Right kidney (tissue), 1 donor: ENCODE measurements around the gene LDLR.
"Not testable (repeated sequence)": the region's sequence is repeated elsewhere in the genome, so short reads cannot be mapped to it uniquely, and the experiment has no call there.

Source experiments
- DNase-seq: peaks from one replicate; pipeline ENCODE4 v3.0.0-alpha.2; 2016

Gene LDLR

DNA sequence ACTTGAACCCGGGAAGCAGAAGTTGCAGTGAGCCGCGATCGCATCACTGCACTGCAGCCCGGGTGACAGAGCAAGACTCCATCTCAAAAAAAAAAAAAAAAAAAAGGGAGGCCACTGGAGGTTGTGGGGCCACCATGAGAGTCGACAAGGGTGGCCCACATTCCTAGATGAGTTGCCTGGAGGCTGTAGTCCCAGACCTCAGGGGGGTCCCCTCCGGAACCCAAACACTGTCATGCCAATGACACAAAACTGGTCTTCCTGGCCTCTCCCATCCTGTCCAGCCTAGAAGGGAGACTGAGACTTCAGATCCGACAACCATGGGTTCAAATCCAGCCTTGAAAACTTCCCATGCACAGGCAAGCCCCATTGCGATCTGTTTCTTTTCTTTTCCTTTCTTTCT, 51.6 kb downstream of the LDLR start:
- DNase-seq = no peak

DNA sequence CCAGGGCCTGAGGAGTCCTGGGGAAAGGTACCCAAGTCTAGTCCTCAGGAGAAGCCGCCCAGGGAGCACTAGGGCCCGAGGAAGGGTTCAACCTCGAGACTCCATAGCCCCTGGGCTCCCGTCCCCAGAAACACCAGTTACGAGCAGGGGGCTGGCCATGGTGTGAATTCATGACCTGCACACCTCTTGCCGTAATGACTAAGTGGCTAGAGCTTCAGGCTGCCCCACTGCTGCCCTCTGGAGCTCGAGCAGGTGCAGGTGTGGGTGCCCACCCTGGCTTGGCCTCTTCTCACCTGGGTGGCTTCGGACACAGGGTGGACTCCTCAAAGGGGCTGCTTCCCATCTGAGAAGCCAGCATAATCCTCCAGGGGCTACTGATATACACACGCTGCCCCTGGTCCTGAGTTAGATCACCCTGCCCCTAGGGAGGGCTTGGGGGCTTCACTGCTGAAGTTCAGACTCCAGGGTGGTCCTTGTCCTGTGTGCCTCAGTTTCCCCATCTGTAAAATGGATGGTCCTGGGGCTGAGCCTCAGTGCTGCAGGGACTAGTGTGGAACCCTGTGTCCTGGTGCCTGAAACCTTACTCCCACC, 52.8 kb downstream of the LDLR start:
- DNase-seq = peak; percentile 53

DNA sequence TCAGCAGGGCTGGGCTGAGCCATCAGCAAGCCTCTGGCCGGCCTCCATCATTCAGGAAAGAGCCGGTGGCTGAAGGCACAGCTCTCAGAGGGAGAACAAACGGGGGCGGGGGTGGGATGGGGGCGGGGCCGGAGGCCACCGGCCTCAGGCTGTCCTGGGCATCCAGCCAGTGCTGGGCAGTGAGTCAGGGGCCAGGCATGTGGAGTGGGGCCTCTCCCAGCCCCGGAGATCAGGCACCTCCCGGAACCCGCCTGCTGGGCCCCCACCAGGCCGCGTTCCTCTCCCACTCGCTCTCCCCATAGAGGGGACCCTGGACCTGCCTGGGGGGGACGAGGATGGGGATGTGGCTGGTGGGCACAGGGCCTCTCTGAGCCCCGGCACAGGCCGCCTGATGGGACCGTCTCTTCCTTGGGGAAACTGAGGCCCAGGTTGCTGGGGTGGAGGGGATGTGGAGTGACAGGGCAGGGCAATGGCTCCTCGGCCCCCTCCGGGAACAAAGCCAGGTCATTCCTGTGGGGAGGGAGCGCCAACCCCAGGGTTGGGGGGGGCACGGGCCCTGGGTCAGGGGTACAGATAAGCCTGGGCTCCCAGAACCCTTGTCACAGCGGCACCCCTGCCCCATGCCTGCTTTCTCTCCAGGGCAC, 53.4 kb downstream of the LDLR start:
- DNase-seq = peak; percentile 71

DNA sequence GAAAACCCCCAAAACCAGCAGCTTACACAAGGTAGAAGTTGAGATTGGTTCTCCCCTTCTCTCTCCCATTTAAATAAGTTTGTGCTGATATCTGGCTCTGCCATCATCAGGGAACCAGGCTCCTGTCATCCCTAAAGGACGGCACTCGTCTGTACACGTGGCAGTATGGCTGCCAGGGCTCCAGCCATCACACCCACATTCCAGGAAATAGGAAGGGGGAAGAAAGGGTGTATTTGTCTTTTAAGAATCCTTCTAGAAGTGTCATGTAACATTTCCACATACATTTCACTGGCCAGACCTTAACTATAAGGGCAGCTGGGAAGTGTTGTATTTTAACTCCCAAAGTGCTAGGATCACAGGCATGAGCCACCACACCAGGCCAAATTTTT, 56.3 kb downstream of the LDLR start:
- no peak for DNase-seq

DNA sequence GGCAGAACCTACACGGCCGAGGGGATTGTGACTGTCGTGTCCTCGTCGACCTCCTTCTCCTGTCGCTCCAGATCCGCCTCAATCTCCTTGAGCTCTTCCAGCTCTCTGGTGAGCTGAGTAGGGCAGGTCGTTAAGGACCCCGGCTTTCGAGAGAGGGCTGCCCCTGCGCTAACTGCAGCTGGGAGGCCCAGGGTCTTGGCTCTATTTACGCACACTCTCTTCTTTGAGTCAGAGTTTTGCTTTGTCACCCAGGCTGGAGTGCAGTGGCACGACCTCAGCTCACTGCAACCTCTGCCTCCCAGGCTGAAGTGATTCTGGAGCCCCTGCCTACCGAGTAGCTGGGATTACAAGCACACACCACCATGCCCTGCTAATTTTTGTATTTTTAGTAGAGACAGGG, 58.7 kb downstream of the LDLR start:
- no peak for DNase-seq

DNA sequence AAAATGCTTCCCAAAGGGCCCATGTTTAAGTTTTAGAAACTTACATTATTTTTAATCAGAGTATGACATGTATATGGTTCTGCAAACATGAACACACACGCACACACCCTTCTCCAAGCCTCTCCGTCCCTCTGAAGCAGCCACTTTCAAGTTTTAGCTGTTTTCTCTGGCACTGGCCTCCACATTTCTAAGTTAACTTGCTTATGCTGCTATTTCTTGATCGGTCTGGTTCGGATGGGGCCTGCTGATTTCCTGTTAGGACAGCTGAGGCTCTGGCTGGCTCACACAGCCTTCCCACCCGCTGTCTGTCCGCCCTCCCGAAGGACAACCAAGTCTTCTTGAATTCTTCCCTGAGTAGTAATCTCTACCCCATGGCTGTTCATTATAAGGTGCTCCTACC, 61.9 kb downstream of the LDLR start:
- no peak for DNase-seq

DNA sequence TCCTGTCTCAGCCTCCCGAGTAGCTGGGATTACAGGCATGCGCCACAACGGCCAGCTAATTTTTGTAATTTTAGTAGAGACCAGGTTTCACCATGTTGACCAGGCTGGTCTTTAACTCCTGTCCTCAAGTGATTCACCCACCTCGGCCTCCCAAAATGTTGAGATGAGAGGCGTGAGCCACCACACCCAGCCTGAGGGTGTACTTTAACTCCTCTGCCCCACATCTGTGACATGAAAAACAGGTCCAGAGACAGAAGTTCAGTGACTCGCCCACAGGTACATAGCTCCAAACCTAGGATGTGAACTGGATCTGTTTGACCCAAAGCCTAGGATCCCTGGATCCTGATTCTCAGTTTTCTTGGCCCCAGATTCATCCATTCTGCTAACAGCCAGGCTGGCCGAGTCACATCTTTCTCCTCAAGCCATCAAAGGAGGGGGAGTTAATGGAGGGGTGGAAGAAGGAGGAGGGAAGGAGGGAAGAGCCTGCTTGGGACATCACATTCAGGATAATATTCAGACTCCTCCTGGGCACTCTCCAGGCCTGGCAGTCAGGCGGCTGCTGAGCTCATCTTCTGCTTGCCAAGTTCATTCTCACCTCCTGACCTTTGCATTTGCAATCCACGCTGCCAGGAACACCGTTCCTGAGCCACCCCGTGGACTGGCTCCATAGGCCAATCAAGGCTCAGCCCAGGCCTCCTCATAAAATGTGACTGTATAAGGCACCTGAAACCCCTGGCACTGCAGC, 63.2 kb downstream of the LDLR start:
- DNase-seq = no peak

DNA sequence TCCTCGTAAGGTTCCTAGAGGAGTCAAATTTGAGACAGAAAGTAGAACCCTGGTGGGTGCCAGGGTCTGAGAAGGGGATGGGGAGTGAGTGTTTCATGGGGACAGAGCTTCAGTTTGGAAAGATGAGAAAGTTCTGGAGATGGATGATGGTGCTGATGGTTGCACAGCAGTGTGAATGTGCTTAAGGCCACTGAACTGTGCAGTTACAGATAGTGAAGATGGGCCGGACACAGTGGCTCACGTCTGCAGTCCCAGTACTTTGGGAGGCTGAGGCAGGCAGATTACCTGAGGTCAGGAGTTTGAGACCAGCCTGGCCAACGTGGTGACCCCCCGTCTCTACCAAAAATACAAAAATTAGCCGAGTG, 65.4 kb downstream of the LDLR start:
- no peak for DNase-seq

DNA sequence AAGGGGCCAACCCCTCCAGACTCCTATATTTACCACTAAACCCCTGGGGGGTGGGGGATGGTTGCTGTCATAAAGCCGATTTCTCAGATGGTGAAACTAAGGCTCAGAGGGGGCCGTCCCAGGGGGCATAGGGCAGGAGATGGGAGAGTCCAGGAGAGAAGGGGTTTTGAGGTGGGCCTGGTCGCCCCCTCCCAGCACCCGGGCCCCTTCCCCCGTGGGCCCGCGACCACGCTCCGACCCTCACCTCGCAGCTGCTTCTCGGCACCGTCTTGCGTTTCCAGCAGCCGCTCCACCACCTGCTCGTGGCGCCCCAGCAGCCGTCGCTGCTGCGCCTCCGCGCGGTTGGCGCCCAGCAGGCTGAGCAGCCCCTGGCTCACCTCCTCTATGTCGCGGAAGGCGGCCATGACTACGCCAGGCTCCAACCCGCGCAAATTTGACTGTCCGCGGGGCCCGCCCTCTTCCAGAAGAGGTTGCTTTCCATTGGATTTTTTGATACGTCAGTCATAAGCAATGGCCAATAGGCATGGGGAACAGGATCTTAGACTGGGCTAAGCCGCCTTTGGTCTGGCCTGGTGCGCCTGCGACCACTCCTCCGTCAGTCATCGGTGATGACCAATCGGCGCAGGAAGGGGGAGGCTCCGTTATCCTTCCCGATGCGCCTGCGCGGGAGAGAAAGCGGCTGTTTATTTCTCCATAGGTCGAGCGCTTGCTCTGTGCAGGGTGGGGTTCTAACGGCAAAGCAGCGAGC, 66.3 kb downstream of the LDLR start, which contains the start of gene SPC24:
Gene SPC24 (minus strand): TSS at position 410 of the 748 bp plus-strand sequence. CDS start 6 bp downstream, at position 404.
- peak; percentile 90 for DNase-seq

DNA sequence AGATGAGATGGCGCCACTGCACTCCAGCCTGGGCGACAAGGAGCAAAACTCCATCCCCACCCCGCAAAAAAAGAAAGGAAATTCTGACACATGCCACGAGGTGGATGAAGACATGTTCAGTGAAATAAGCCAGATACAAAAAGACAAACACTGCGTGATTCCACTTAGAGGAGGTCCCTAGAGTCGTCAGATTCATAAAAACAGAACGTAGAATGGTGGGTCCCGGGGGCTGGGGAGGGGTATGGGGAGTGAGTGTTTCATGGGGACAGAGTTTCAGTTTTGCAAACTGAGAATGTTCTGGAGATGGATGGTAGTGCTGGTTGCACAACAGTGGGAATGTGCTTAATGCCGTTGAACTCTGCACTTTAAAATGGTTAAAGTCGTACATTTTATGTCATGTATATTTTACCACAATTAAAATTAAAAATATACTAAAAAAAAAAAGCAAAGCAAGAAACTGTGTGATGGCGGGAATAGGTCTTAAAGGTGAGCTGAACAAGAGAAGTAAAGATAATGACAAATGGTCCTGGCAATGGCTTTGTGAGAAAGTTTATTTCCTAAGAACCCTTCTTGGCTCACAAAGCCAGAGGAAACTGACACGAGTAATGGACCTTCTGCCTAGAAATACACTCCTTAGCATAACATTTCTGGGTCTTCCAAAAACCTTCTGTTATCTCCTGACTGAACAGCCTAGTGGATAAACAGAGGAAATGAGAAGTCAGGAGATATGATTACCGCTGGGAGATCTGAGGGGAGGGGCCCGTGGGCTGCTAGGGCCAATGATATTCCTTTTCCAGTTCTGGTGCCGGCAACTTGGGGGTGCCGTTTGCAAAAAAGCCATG, 70.6 kb downstream of the LDLR start:
- DNase-seq = no peak

DNA sequence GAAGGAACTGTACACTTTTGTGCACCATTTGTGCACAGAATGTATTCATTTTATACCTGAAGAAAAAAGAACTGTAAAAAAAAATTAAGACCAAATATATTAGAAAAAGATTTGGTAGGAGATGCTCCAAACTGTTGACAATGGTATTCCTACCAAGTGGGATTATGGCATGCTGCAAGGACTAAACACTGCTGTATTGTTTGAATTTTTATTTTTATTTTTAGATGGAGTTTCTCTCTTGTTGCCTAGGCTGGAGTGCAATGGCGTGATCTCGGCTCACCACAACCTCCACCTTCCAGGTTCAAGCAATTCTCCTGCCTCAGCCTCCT, 71.1 kb downstream of the LDLR start:
- not testable (repeated sequence) for DNase-seq

DNA sequence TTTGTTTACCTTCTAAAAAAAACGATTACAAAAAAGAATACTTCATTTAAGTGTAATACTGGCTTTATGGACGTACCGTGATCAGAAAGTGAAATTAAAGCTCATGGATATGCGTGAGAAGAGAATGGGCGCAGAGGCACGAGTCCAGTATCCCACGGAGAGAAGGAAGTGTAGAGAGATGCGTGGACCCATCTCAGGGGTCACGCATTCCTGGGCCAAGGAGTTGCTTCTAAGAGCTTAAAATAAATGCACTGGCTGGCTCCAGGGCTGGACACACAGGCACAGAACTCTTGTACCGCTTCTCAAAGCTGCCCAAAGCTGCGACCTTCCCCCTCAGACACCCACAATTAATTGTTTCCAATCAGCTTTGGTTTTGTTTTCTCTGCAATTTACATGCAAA, 75.0 kb downstream of the LDLR start:
- DNase-seq = no peak

DNA sequence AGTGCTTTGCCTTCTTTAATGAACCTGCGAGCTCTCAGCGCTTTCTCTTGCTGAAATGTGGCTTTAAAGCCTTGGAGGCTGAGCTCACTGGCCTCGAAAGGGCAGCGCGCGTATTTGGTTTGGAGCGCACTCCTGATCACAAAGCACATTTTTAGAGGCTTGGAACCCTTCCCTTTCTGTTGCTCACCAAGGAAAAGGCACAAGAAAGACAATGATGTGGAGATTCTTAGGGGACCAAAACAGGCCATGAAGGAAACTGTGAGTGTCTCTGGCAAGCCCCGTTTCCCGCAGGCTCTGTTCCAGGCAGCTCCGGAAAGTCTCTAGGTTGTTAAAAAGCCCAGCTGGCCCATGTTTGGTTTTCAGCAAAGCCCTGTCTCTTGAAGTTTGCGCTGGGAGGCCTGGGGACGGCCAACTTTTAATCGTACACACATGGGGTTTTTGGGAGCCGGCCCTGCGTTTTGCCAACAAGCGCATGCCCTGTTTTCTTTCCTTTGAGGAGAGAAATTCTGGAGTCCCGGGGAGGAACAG, 75.7 kb downstream of the LDLR start:
- DNase-seq = no peak

DNA sequence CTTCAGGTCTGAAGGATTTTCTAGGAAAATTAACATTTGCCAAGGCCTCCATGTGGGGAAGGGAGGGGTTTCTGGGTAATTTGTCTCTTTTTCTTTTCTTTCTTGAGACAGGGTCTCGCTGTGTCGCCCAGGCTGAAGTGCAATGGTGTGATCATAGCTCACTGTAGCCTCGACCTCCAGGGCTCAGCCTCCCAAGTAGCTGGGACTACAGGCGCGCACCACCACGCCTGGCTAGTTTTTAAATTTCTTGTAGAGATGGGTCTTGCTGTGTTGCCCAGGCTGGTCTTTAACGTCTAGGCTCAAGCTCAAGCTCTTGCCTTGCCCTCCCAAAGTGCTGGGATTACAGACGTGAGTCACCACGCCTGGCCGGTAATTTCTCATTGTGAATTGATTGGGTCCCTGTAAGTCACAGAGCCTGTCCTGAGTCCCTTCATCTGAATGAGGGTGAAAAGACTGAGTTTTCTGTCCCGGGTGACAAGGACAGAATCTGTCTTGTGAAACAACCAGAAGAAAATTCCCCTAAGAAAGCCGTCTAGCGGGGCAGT, 76.3 kb downstream of the LDLR start:
- DNase-seq = no peak

DNA sequence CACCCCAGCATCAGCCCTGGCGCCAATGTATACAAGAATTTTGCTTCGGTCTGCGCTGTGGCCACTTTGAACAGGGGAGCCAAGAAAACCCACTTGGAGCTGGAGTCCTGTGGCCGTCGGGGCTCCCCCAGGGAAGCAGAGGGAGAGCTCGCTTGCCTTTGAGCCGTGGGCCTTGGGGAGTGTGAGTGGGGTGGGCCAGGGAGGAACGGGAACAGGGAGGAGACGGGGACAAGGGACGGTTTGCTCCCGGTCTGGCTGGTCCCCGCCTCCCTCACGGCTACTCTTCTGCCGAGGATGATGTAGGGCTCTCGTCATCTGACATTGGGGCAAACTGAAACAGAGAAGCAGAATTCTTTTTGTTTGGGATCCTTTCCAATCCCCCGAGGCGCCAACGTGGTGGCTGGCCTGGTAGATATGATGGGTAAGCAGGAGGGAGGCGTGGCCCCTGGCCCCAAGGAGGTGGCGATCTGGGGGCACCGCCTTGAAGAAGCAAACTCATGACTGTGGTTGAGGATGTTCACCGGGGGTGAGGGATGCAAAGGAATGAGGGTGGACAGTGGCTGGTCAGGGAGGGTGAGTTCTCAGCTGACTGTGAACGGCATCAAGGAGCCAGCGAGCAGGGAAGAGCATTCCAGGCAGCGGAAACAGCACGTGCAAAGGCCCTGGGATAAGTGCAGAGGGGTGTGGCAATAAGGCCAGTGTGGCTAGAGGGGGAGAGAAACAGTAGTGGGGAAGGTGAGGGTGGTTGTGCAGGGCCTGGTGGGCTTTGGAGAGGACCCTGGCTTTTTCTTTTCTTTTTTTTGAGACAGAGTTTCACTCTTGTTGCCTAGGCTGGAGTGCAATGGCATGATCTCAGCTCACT, 77.2 kb downstream of the LDLR start:
- no peak for DNase-seq

DNA sequence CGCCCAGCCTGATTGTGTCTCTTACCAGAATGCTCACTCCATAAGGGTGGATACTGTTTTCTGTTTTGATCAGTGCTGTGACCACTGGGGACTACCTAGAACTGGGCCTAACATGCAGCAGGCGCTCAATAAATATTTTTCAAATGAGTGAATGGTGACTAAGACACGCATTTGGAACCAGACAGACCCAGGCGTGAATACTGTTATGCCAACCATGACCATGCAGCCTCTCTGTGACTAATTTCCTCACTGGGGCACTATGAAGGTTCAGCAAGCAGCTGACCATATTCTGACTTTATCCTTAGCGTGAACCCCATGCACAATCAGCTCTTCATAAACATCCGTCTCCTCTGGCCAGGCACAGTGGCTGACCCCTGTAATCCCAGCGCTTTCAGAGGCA, 79.3 kb downstream of the LDLR start:
- DNase-seq = no peak

DNA sequence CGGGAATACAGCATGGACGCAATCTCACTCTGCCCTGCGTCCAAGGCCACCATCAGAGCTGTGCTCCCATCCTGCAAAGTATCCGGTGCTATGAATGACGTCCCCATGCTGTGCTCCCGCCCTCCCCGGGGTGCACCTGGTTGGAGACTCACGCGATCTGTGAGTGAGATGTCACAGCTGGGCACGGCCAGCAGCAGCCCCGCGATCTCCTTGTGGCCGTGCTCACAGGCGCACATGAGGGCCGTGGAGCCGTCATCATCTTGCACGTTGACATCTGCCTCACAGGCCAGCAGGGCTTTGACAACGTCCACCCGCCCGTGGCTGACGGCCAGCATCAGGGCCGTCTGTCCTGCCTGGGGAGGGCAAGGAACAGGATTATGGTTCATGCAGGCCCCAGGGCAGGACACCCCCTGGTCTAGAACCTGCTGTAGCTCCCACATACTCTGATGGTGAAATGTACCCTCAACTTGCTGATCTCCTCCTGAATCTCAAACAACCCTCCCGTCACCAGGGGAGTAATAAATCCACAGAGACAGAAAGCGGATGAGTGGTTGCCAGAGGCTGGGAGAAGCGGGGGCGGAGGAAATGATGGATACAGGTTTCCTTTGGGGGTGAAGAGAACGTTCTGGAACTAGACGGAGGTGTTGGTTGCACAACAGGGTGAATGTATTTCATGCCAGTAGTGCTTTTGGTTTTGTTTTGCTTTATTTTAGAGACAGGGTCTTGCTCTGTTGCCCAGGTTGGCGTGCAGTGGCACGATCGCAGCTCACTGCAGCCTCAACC, 80.8 kb downstream of the LDLR start:
- DNase-seq = no peak

DNA sequence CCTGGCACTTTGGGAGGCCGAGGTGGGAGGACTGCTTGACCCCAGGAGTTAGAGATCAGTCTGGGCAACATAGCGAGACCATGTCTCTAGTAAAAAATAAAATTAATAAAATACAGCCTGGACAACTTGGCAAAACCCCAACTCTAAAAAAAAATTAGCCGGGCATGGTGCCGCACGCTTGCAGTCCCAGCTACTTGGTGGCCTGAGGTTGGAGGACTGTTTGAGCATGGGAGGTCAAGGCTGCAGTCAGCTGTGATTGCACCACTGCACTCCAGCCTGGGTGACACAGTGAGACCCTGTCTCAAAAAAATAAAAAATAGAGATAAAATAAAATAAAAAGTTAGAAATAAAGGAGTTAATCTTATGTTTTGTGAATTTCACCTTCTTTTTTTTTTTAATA, 81.9 kb downstream of the LDLR start:
- DNase-seq = no peak

DNA sequence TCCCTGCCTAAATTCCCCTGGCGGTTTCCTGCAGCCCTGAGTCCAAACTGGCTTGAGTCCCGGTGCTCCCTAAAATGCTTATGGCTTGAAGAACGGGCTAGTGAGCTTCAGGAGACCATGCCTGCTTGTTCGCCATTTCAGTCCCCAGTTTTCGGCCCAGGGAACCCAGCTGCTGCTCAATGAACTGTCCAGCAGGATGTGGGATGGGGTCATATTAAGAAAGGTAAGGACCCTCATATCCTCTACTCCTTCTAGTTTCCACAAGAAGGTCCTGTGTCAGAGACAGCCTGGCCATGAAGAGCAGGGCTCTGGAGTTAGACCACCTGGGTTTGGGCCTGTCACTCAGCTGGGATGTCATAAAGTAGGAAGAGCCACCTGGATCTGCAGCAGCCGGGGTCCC, 83.3 kb downstream of the LDLR start:
- DNase-seq = no peak
